ENCODE data around the gene MELTF. TPM values are rescaled to one million over a fixed set of nuclear protein-coding genes. Genes with fewer than 3 reads are reported as not detected.

The MELTF gene
- total and polyA plus RNA-seq, 2 of the 13 experiments (the other 11 are each of a cell fraction or from before 2014, with no cell fraction given) = 3.2 to 7.5 TPM

- peak; percentile 62 for TF ChIP-seq ZBTB33 (CRISPR knock-in tag; IDR thresholded peaks at IDR 0.05)
- TF ChIP-seq HNRNPH1 (optimal IDR thresholded peaks at IDR 0.05; ENCODE audit: low read depth, low read length) = no peak
- no peak for TF ChIP-seq ZBTB25 (CRISPR knock-in tag; IDR thresholded peaks at IDR 0.05)
- TF ChIP-seq HOXA5 (CRISPR knock-in tag; IDR thresholded peaks at IDR 0.05) = no peak
- no peak for TF ChIP-seq GMEB2 (CRISPR knock-in tag; IDR thresholded peaks at IDR 0.05; ENCODE audit: low read depth)
- no peak for TF ChIP-seq ZBTB46 (CRISPR knock-in tag; IDR thresholded peaks at IDR 0.05; ENCODE audit: borderline replicate concordance)
- no peak for TF ChIP-seq ZNF639 (CRISPR knock-in tag; conservative IDR thresholded peaks at IDR 0.05)
- no peak for TF ChIP-seq NFYC (CRISPR knock-in tag; IDR thresholded peaks at IDR 0.05)
- TF ChIP-seq MAX (IDR thresholded peaks at IDR 0.05) = 0 out of 2 replicates have a peak, but pooled peaks have one; percentile 18
- no peak for TF ChIP-seq PRDM10 (CRISPR knock-in tag; IDR thresholded peaks at IDR 0.05; ENCODE audit: low read depth)
- TF ChIP-seq MATR3 (CRISPR knock-in tag; IDR thresholded peaks at IDR 0.05) = no peak
- TF ChIP-seq PAF1 (CRISPR knock-in tag; IDR thresholded peaks at IDR 0.05) = no peak
- TF ChIP-seq ZSCAN31 (CRISPR knock-in tag; IDR thresholded peaks at IDR 0.05; ENCODE audit: low read depth) = no peak
- no peak for TF ChIP-seq AHR (CRISPR knock-in tag; IDR thresholded peaks at IDR 0.05)
Observed at GRCh38 chr3:196990601-196991007, 39.0 kb downstream of the MELTF start (continued).

All from HepG2 (cell line).